Fibroblast of gingiva (primary cell): ENCODE measurements around the gene MICAL2.

ENCODE experiments used
- DNase-seq: peaks from one replicate; pipeline ENCODE4 v3.0.0-alpha.2; 2011; ENCODE audit warnings: low read depth

Gene MICAL2

GRCh38 chr11:12271826-12272366 lies 161.5 kb downstream of the MICAL2 start:
- DNase-seq, result no peak

GRCh38 chr11:12272821-12273617 lies 162.6 kb downstream of the MICAL2 start:
- no peak for DNase-seq

GRCh38 chr11:12273618-12273995 lies 163.2 kb downstream of the MICAL2 start:
- no peak for DNase-seq

DNA sequence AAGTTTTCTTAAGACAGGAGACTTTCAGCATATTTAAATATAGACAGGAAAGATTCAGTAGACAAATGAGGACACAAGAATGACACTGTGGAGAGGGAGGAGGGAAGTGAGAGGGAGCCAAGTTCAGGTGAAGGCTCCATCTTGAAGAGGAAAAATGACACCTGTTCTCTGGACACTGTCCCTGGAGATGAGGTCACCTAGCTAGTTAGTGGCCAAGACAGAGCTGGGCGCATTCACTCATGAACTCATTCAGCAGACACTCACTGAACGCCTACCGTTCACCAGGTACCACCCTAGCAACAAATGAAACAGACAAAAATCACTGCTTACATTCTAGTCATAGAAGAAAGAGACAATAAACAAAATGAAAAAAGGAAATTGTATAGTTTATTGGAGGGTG lies 163.7 kb downstream of the MICAL2 start:
- DNase-seq, result no peak

DNA sequence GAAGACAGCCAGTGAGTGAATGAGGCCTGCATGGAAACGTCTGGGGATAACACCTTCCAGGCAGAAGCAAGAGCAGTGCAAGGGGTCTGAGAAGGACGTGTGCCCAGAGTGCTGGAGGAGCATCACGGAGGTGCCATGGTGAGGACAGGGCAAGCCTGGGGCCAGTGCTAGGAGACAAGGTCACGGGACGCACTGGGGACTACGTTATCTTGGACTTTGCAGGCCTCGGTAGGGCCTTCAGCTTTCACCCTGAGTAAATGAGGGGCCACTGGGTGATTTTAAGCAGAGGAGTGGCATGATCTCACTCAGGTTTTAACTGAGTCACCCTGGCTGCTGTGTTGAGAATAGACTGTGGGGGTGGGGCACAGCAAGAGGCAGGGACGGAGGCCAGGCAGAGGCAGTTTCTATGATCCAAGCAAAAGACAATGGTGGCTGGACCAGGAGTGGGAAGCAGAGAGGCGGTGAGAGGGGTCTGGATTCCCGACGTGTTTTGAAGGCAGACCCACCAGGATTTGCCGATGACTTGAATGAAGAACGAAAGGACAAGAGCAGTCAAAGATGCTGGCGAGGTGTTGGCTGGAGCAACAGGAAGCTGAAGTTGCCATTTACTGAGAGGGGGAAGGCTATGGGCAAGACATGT lies 164.3 kb downstream of the MICAL2 start:
- no peak for DNase-seq

GRCh38 chr11:12275818-12276217 lies 165.4 kb downstream of the MICAL2 start:
- no peak for DNase-seq

DNA sequence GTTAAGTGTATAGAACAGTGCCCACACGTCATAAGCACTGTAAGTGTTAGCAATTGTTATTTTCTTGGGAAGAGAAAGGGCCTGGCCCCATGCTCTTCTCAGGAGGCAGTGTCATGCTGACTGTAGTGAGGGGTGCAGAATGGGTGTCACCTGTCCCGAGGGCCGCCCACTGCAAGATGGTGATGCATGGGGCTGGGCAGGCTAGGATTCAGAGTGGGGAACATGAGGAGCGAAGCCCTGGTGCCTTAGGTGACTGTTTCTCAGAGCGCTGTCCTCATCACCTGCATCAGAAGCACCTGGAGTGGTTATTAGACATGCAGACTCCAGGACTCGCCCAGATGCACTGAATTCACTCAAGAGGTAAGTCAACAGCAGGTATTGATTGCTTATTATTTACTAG lies 166.0 kb downstream of the MICAL2 start:
- DNase-seq, result no peak

DNA sequence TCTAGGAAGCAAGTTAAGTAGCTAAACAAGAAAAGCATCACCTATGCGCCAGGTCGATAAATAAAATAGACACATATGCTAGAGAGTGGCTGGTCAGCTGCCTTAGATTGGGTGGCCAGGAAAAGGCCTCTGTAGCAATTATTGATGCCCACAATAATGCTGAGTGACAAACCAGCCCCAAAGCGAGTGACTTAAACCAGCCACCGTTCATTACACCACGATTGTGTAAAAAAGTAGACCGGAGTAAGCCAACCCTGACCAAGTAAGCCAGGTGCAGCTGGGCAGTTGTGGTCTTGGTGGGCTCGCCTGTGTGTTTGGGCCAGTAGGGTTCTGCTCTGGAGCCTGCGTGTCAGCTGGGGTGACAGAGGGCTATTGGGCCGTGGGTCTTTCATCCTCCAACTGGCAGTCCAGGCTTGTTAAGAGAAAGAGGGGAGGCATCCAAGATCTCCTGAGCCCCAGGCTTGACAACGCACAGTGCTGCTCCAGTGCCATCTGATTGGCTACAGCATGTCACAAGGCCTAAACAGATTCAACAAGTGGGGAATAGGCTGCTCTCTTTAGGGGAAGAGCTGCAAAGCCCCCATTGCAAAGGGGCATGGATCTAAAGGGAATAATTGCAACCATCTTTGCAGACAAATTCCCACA lies 166.6 kb downstream of the MICAL2 start:
- no peak for DNase-seq

DNA sequence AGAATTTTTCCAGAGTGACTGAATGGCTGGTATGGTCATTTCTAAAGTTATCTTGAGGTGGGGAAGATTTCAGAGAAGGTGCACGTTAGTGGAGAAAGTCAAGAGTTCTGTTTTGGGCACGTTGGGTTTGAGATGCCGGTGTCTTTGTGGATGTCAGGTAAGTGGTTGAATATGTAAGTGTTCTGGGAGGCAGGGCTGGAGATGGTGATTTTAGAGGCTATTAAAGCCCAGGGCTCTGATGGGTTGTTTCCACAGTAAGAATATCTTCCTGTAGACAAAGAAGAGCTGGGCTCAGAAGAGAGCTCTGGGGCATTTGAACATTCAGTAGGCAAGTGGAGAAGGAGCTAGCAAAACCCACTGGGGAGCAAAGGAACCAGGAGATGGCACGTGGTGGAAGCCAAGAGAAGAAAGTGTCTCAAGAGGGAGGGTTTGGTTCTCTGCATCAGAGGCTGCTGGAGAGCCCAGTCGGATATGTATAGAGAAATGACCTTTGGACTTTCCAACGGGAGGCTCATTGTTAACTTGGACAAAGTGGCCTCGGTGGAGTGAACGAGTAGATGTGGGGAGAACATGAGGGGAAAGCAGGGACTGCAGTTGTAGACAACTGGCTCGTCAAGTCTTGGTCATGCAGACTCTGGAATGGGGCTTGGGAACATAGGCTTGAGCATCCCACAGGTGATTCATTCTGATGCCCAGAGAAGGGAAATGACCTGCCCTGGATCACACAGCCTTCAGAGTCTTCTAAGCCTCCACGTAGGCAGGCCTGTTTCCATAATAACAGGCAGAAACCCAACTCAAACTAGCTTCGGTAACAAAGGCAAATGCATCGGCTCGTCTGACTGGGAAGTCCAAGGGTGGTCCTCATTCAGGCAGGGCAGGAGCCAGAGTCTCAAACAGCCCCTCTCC lies 168.6 kb downstream of the MICAL2 start:
- DNase-seq, result no peak

GRCh38 chr11:12279672-12280108 lies 169.3 kb downstream of the MICAL2 start:
- no peak for DNase-seq

- DNase-seq, result no peak
Observed at GRCh38 chr11:12280199-12280837, 169.9 kb downstream of the MICAL2 start.

- no peak for DNase-seq
Observed at GRCh38 chr11:12280838-12281565, 170.6 kb downstream of the MICAL2 start.

GRCh38 chr11:12281571-12282478 lies 171.4 kb downstream of the MICAL2 start:
- DNase-seq, result peak; percentile 64

DNA sequence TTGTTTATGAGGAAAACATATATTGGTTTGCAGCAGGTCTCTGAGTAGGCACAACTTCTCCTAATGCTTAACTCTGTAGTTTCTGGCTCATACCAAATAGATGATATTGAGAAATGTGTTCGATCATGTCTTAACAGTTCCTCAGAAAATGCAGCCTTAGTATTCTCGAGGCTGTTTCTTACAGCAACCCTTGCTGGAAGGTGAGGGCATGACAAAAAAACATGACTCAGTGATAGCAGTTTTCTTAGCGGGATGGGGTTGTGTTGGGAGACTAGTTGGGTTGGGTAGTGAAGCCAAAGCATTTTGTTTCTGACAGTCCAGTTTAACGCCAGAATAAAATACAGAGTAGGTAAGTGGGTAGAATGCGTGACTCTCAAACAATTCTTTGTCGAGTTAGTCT lies 172.3 kb downstream of the MICAL2 start:
- DNase-seq, result no peak

GRCh38 chr11:12284316-12285050 lies 174.1 kb downstream of the MICAL2 start:
- DNase-seq, result peak; percentile 77

DNA sequence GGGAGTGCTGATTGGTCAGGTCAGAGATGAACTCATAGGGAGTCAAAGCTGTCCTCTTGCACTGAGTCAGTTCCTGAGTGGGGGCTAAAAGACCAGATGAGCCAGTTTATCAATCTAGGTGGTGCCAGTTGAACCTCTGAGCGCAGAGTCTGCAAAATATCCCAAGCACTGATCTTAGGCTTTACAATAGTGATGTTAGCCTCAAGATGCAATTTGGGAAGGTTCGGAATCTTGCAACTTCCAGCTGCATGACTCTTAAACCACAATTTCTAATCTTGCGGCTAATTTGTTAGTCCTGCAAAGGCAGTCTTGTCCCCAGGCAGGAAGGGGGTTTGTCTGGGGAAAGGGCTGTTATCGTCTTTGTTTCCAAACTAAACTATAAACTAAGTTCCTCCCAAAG lies 174.7 kb downstream of the MICAL2 start:
- DNase-seq, result peak; percentile 79

DNA sequence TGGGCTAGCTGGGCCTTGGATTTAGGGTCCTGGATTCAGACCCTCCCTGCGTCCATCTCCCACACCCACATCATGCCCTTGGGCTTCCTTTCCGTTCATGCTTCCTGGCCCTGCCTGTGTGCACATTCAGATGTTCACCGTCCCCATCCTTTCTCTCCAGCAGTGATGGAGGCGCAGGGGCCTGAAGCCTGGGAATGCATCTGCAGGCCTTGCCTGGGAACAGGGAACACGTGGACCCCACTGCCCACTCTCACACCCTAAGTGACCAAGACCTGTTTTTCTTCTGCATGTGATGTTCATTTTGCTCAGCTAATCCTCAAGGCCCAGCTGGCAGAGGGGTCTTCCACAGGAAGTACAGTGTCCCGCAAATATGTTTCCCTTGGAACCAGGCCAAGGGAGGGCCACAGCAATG lies 175.4 kb downstream of the MICAL2 start:
- DNase-seq, result no peak

GRCh38 chr11:12286606-12287005 lies 176.2 kb downstream of the MICAL2 start:
- DNase-seq, result no peak

DNA sequence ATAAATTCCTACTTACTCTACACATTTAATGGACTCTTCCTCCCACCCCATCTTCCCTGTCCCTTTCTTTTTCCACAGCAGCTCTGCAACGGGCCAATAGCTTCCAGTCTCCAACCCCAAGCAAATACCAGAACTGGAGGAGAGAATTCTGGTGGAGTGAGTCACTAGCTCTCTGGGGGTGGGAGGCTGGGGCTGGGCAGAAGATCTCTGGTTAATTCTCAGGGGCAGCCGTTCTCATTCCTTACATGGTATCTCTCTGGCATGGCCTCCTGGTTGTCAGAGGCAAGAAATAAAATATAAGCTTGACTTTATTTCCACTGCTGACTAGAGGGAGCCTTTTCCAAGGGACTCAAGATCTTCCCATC lies 176.6 kb downstream of the MICAL2 start:
- DNase-seq, result peak; percentile 92
